Sigmoid colon (tissue), 7 donors: ENCODE results near the gene UGT3A1. TPM values are rescaled to one million over a fixed set of nuclear protein-coding genes. Genes with fewer than 3 reads are reported as not detected.

Experiments
- DNase-seq: peaks from one replicate; pipeline ENCODE4 v3.0.0-alpha.2; 2019
- H3K27ac ChIP-seq, 4 donors: fragments of 200-600 bp; sonication (generic); one replicate each; pipeline ENCODE4 v1.5.1; 2016 to 2019; ENCODE audit warnings: mild to moderate bottlenecking in 1 of 4
- H3K27me3 ChIP-seq, 3 donors: fragments of 200-600 bp; sonication (generic); one replicate each; pipeline ENCODE4 v1.5.1; 2019; ENCODE audit warnings: mild to moderate bottlenecking in 1 of 3
- H3K36me3 ChIP-seq, 4 donors: fragments of 200-600 bp; sonication (generic); one replicate each; pipeline ENCODE4 v1.5.1; 2016 to 2019
- H3K4me1 ChIP-seq, 4 donors: fragments of 200-600 bp; sonication (generic); one replicate each; pipeline ENCODE4 v1.5.1; 2017 to 2019
- H3K4me3 ChIP-seq, 4 donors: fragments of 200-600 bp; sonication (generic); one replicate each; pipeline ENCODE4 v1.5.1; 2017 to 2019; ENCODE audit warnings: mild to moderate bottlenecking in 2 of 4, moderate library complexity in 1 of 4
- H3K9me3 ChIP-seq, 4 donors: fragments of 200-600 bp in 3 of 4; sonication (generic) in 3 of 4; one replicate each; pipeline versions ENCODE4 v1.5.1 to v1.6.1; 2013 to 2019
- EP300 ChIP-seq, 4 donors: sonication (generic); formaldehyde crosslinking; IDR thresholded peaks; one replicate each; pipeline ENCODE4 v1.6.1; 2017; ENCODE audit warnings: antibody characterized with exemption in 4 of 4
- POLR2A ChIP-seq, 2 donors: fragments of 450-650 bp; IDR thresholded peaks; one replicate each; pipeline ENCODE4 v1.6.1; 2016; ENCODE audit warnings: antibody characterized with exemption in 2 of 2, mild to moderate bottlenecking in 2 of 2, moderate library complexity in 2 of 2
- POLR2AphosphoS5 ChIP-seq, 4 donors: sonication (generic); formaldehyde crosslinking; IDR thresholded peaks; one replicate each; pipeline ENCODE4 v1.6.1; 2017; ENCODE audit warnings: antibody characterized with exemption in 4 of 4
- WGBS, 2 donors: extraction: QIAGEN DNeasy Blood & Tissue Kit; methylation state at CpG; one replicate each; pipeline ENCODE4 v1.1.7; 2013; 5-methylcytosine and 5-hydroxymethylcytosine counted together
- intact Hi-C: fragments of 100-400 bp; cut with DNase I; formaldehyde crosslinking; loops from one replicate; pipeline ENCODE4 v1.15.1; 2023
- polyA plus RNA-seq, 3 donors: library from polyadenylated mRNA; stranded (reverse); fragments of 200-250 nt; gene quantifications; one replicate each; pipeline ENCODE4 v1.2.3, GENCODE V29; 2013
- total RNA-seq, 4 donors: library from RNA; depleted of rRNA; stranded (reverse); fragments of >200 nt; gene quantifications; one replicate each; pipeline ENCODE4 v1.1.0, GENCODE V29; 2016
- TF ChIP-seq, protein P1 (sequence below), 4 experiments: fragments of 450-650 bp in 3 of 4; fragments of 200-600 bp in 1 of 4; IDR thresholded peaks; one replicate each; pipeline ENCODE4 v1.5.1; 2016 to 2019; ENCODE audit warnings: antibody characterized with exemption in 4 of 4, mild to moderate bottlenecking in 3 of 4, moderate library complexity in 2 of 4
- donor health status: healthy with polysubstance abuse.
- donor health status: Bipolar disorder and iron deficiency.
- donor health status: healthy.

UGT3A1 gene
- total and polyA plus RNA-seq, 7 donors = not detected

DNA sequence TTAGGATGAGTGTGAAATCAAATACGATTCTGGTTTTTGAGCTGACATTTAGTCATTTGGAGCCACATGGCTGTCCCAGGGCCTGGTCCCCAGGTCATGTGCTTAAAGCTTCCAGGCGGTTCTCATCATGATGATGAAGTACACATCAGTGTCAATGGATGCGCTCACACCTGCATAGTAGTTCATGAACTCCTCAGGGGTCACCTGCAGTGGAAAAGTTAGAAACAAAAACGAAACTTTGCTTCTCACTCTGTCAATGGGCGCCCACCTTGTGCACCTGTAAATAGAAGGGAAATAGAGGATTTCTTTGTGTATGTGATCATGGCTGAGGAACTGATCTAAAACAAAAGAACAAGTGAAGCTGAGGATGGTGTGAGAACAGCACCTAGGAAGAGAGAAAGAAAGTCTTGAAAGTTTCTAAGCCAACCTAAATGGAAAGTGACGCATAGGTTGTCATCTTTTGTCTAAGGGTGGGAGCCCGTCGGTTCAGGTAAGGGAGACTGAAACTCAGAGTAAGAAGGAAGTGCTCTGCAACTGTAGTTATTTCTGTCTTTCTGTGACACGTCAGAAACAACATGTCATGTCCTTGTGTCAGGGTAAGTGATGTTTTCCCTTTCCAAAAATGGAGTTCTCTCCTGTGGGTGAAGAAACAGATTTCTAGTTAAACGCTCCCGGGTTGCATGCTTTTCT lies 86.6 kb downstream of the UGT3A1 start:
- H3K36me3 ChIP-seq = no peaks in the 10 kb centered on the region
- no peak for TF ChIP-seq POLR2AphosphoS5 (IDR thresholded peaks at IDR 0.05)
- TF ChIP-seq, protein P1, sequence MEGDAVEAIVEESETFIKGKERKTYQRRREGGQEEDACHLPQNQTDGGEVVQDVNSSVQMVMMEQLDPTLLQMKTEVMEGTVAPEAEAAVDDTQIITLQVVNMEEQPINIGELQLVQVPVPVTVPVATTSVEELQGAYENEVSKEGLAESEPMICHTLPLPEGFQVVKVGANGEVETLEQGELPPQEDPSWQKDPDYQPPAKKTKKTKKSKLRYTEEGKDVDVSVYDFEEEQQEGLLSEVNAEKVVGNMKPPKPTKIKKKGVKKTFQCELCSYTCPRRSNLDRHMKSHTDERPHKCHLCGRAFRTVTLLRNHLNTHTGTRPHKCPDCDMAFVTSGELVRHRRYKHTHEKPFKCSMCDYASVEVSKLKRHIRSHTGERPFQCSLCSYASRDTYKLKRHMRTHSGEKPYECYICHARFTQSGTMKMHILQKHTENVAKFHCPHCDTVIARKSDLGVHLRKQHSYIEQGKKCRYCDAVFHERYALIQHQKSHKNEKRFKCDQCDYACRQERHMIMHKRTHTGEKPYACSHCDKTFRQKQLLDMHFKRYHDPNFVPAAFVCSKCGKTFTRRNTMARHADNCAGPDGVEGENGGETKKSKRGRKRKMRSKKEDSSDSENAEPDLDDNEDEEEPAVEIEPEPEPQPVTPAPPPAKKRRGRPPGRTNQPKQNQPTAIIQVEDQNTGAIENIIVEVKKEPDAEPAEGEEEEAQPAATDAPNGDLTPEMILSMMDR (IDR thresholded peaks at IDR 0.05) = no peak
- 74 to 79% methylated on average over 11 of the region's 11 CpGs for WGBS, 2 donors

DNA sequence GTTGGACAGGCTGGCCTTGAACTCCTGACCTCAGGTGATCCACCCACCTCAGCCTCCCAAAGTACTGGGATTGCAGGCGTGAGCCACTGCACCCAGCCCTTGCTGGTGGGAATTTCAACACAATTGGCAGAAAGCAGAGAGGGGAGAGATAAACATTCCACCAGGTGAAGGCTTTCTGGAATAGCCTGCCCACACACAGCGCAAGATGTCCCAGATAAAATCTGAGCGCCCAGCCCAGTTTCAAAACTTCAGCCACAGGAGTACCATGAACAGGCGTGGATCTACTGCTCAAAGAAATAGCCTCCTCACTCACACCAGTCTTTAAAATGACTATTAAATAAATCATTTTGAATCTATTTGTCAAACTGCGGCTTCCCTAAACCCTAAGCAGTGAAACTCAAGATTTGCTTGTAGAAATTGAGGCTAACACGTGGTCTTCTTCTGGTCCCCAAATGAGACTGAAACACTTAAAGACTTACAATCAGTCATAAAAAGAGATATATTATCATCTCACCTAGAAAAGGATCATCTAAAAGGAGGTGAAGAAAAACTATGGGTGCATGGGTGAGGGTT lies 87.5 kb downstream of the UGT3A1 start:
- no peak for DNase-seq
- H3K27me3 ChIP-seq = no peaks in the 10 kb centered on the region
- intact Hi-C loops = no loop called here
- H3K4me3 ChIP-seq = no peak overlapping the region
- TF ChIP-seq POLR2AphosphoS5 (IDR thresholded peaks at IDR 0.05) (no peak), POLR2A (IDR thresholded peaks at IDR 0.05) (no peak), EP300 (IDR thresholded peaks at IDR 0.05) (no peak)
- TF ChIP-seq, protein P1 (IDR thresholded peaks at IDR 0.05) = no peak
- 85 to 91% methylated on average over 6 of the region's 6 CpGs for WGBS, 2 donors
- H3K9me3 ChIP-seq = no peaks in the 10 kb centered on the region
- H3K27ac ChIP-seq = no peak overlapping the region
- no peaks in the 10 kb centered on the region for H3K36me3 ChIP-seq
- no peaks in the 10 kb centered on the region for H3K4me1 ChIP-seq

More for the DNA sequence above, 86.6 kb downstream of the UGT3A1 start:
- H3K4me1 ChIP-seq = no peaks in the 10 kb centered on the region
- H3K4me3 ChIP-seq = no peak overlapping the region
- no peak for DNase-seq
- no peak overlapping the region for H3K27ac ChIP-seq
- intact Hi-C loops = no loop called here
- H3K9me3 ChIP-seq = no peaks in the 10 kb centered on the region
- no peaks in the 10 kb centered on the region for H3K27me3 ChIP-seq

DNA sequence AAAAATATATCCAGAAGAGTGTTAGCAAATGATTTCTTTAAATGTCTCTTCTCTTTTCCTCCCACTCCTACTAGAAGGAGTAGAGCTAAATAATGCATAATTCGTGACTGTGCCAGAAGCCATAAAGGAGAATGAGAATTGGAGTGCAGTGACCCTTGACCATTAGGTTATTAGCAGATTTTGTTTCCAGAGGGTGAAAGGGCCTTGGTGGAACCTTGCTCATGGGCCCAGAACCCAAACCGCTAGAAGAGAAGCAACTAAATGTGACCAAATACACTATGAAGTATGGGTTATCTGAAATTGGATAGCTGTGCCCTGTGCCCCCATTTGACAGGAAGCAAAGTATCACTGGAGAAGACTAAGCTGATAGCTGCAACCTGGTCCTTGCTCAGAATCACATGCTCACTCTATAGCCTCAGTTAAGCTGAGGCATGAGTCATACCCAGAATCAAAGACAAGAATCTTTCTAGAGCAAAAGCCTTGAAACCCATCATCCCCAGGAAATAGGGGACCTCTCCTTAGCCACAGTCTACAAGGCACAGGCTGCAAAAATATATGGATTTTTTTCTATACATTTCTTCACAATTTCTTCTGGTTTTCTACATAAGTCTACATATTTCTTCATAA lies 89.0 kb downstream of the UGT3A1 start:
- H3K27ac ChIP-seq = no peak overlapping the region
- 37 to 63% methylated on average over 2 of the region's 2 CpGs for WGBS, 2 donors
- no peaks in the 10 kb centered on the region for H3K36me3 ChIP-seq
- H3K27me3 ChIP-seq = no peaks in the 10 kb centered on the region
- no peaks in the 10 kb centered on the region for H3K9me3 ChIP-seq
- intact Hi-C loops = no loop called here
- TF ChIP-seq EP300 (IDR thresholded peaks at IDR 0.05) = no peak
- TF ChIP-seq, protein P1 (IDR thresholded peaks at IDR 0.05) = no peak
- no peak for TF ChIP-seq POLR2AphosphoS5 (IDR thresholded peaks at IDR 0.05)
- no peak for TF ChIP-seq POLR2A (IDR thresholded peaks at IDR 0.05)
- DNase-seq = no peak
- no peak overlapping the region for H3K4me3 ChIP-seq
- no peaks in the 10 kb centered on the region for H3K4me1 ChIP-seq

Other genes starting within 250 kb of the UGT3A1 start
- 1 to 10 TPM; 2.1 to 4.7 (median 3.9) TPM for gene IL7R, start 134.5 kb downstream of the UGT3A1 start, total RNA-seq
- 10 to 100 TPM in 1 of 3 donors, 1 to 10 TPM in 2; 1.4 to 65.8 (median 1.8) TPM for gene IL7R, start 134.5 kb downstream of the UGT3A1 start, polyA plus RNA-seq
- not detected for gene CAPSL, start 52.8 kb downstream of the UGT3A1 start, total RNA-seq
- not detected for gene CAPSL, start 52.8 kb downstream of the UGT3A1 start, polyA plus RNA-seq
- under 1 TPM in 1 of 4 donors, not detected in 3; 0.68 TPM for gene UGT3A2, start 75.5 kb upstream of the UGT3A1 start, total RNA-seq
- under 1 TPM in 1 of 3 donors, not detected in 2; 0.07 TPM for gene UGT3A2, start 75.5 kb upstream of the UGT3A1 start, polyA plus RNA-seq
- gene LMBRD2, start 160.5 kb upstream of the UGT3A1 start, total RNA-seq = 10 to 100 TPM in 3 of 4 donors, 1 to 10 TPM in 1; 9.8 to 16.1 (median 13.4) TPM
- 1 to 10 TPM in 2 of 3 donors, under 1 TPM in 1; 0.60 to 3.9 (median 1.2) TPM for gene LMBRD2, start 160.5 kb upstream of the UGT3A1 start, polyA plus RNA-seq
- 1 to 10 TPM; 6.9 to 9.6 (median 8.6) TPM for gene SKP2, start 160.7 kb upstream of the UGT3A1 start, total RNA-seq
- 1 to 10 TPM; 2.4 to 7.0 (median 6.5) TPM for gene SKP2, start 160.7 kb upstream of the UGT3A1 start, polyA plus RNA-seq